GM19240 (cell line): Measurements from ENCODE around the gene CHL1.

Experiments
- DNase-seq: peaks from one replicate; pipeline ENCODE4 v3.0.0; 2011; ENCODE audit warnings: low spot score; ENCODE audit not compliant: insufficient read length

The CHL1 gene

GRCh38 chr3:403826-404225, 207.3 kb downstream of the CHL1 start:
- no peak for DNase-seq

GRCh38 chr3:409011-409410, 212.4 kb downstream of the CHL1 start:
- no peak for DNase-seq

- no peak for DNase-seq
Measured at GRCh38 chr3:411226-411625, 214.7 kb downstream of the CHL1 start.

GRCh38 chr3:414063-414462, 217.5 kb downstream of the CHL1 start:
- no peak for DNase-seq

- no peak for DNase-seq
Measured at GRCh38 chr3:418239-418929, 221.8 kb downstream of the CHL1 start.

DNA sequence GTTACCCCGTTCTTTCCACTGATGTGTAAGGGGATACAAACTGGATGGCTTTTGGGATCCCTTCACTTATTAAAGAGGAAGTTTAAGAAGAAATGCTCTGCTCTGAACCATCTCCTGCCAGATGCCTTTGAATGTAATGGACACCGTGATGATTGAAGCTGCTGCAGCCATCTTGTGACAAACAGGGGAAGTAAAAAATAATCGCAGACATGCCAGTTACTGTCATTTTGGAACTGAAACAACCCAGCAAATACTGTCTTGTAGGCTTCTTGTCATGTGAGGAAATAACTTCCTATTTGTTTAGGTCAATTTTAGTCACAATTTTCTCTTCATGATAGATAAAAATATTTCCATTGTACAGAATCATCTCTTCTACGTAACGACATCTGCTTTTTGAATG, 224.0 kb downstream of the CHL1 start:
- no peak for DNase-seq

- DNase-seq = no peak
Measured at GRCh38 chr3:425079-425478, 228.5 kb downstream of the CHL1 start.

DNA sequence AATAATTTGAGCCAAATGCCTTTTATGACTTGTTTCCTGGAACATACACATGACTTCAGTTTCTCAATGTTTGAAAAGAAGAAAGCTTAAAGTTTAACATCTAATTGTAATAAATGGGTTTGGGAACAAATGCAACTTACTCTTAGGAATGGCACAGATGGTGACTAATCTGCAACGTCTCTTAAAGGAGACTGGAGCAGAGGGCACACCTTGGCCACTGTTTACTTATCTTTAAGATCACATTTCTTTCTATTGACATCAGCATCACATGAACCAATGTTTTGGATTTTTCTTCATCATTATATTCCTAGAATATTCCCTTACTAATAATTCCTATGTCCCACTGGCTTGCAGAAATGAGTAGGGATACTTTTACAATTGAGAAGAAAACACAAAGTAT, 229.5 kb downstream of the CHL1 start:
- no peak for DNase-seq

DNA sequence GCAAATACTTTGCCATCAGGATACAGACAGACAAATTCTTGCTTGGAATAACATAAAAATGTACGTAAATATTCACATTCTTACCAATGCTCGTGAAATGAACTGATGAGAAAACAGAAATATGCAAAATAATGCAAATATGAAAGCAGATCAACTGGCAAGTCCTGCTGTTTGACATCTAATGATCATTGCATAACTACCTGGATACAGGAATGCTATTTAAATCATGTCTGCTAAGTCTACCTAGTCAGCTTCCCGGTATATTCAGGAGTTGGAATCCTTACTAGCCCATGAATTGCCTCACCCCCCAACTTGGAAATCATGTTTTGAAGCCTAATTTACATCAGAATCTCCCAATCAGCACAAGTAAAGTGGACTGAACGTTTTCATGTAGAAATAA, 230.6 kb downstream of the CHL1 start:
- no peak for DNase-seq

GRCh38 chr3:430186-430585, 233.6 kb downstream of the CHL1 start:
- no peak for DNase-seq

DNA sequence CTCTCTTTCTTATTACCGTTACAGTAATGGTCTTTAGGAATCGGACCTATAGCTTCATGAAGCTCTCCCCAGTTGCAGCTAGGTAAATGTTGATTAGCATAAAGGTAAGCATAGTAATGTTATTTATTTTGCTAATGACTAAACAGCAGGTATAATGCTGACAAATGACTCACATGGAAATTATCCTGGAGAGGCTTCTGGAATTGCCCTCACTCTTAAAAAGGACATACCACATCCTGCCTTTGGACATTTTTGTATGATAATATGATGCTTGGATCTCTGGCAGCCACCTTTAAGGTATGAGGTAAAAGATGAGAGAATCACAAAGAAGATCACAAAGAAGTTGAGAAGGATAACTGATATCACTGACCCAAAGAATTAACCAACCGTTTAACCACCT, 238.6 kb downstream of the CHL1 start:
- no peak for DNase-seq

GRCh38 chr3:436053-436452, 239.5 kb downstream of the CHL1 start:
- no peak for DNase-seq

- DNase-seq = no peak
Measured at GRCh38 chr3:440826-441225, 244.3 kb downstream of the CHL1 start.

- no peak for DNase-seq
Measured at GRCh38 chr3:445960-446359, 249.4 kb downstream of the CHL1 start.

DNA sequence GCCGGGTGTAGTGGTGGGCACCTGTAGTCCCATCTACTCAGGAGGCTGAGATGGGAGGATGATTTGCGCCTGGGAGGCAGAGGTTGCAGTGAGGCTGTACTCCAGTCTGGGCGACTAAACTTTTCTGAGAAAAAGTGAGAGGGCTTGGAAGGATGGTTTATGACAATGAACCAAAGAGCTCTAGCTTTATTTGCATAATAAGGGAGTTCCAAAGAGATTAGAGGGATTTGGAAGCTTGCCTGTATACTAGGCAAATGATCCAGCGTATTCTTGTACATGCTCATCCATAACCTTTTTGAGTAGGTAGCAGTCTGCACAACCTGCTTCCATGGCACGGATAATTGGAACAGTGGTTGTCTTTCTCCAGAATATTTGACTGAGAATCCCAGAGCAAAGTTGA, 251.1 kb downstream of the CHL1 start:
- DNase-seq = no peak

- no peak for DNase-seq
Measured at GRCh38 chr3:449711-450110, 253.1 kb downstream of the CHL1 start.

DNA sequence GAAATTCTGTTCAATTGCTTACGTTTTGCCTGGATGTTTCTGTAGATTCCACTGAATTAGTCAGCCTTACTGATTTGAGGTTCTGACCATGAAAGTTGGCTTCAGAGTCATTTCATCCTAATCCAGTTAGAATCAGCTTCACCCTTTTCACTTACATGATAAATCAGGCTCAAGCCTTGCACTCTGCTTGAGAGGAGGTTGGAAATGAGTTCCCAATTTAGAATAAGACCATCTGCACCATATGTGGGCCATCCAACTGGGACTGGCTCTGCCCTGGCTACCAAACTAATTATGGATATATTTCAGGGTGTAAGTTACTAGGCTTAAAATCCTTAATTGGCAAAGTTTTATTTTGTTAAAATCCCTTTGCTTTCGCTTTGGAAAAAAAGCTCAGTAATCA, 255.7 kb downstream of the CHL1 start:
- DNase-seq = no peak

GRCh38 chr3:453106-453505, 256.5 kb downstream of the CHL1 start:
- DNase-seq = no peak

DNA sequence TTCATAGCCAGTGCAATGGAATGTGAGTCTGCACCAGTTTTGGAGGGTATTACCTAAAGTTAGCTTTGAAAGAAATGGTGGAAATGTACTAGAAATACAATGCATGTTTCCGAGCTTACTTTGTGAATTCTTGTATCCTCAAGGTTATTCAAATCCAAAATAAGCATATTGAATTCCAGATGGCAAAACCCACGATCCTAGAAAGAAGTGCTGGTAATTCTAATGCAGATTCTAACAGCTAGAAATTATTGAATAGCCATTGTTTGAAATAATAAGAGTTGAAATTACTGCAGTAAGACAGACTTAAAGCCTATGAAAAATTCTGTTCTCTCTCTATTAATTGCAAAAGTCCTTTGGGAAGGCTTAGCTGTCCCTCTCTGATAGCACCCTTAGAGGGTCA, 258.4 kb downstream of the CHL1 start:
- no peak for DNase-seq

GRCh38 chr3:458124-458523, 261.6 kb downstream of the CHL1 start:
- no peak for DNase-seq

- no peak for DNase-seq
Measured at GRCh38 chr3:458653-459310, 262.2 kb downstream of the CHL1 start.
